Trophoblast cell (in vitro differentiated cells and primary cell): ENCODE measurements around the gene TMBIM1.

Experiments
- DNase-seq, 2 donors: peaks; one replicate each; pipeline ENCODE4 v3.0.0-alpha.2; 2016
- H2AFZ ChIP-seq: 2 replicates; pipeline ENCODE4 v1.6.1; 2013; ENCODE audit warnings: low read length, moderate library complexity, mild to moderate bottlenecking; ENCODE audit not compliant: insufficient read depth, poor library complexity
- H2AK5ac ChIP-seq: 2 replicates; pipeline ENCODE4 v1.6.1; 2013; ENCODE audit warnings: mild to moderate bottlenecking, low read length
- H2BK120ac ChIP-seq: 2 replicates; pipeline ENCODE4 v1.6.1; 2013; ENCODE audit warnings: low read length, mild to moderate bottlenecking, moderate library complexity; ENCODE audit not compliant: insufficient read depth, poor library complexity
- H2BK12ac ChIP-seq: 2 replicates; pipeline ENCODE4 v1.6.1; 2013; ENCODE audit warnings: mild to moderate bottlenecking, low read length, moderate library complexity
- H2BK5ac ChIP-seq: 2 replicates; pipeline ENCODE4 v1.6.1; 2013; ENCODE audit warnings: low read length, low read depth, moderate library complexity, mild to moderate bottlenecking; ENCODE audit not compliant: poor library complexity
- H3K14ac ChIP-seq: 2 replicates; pipeline ENCODE4 v1.6.1; 2013; ENCODE audit warnings: mild to moderate bottlenecking, low read length
- H3K18ac ChIP-seq: 2 replicates; pipeline ENCODE4 v1.6.1; 2013; ENCODE audit warnings: mild to moderate bottlenecking, low read length
- H3K23ac ChIP-seq: 2 replicates; pipeline ENCODE4 v1.6.1; 2013; ENCODE audit warnings: low read length
- H3K27ac ChIP-seq: 2 replicates; pipeline ENCODE4 v1.5.1; 2013; ENCODE audit warnings: low read depth, mild to moderate bottlenecking, inconsistent platforms, low read length, moderate library complexity
- H3K27me3 ChIP-seq: 2 replicates; pipeline ENCODE4 v1.6.1; 2013; ENCODE audit warnings: inconsistent platforms, mild to moderate bottlenecking, low read length, moderate library complexity; ENCODE audit not compliant: insufficient read depth
- H3K36me3 ChIP-seq, 2 experiments: 1 replicate in 1 of 2; 2 replicates in 1 of 2; pipeline ENCODE4 v1.6.1; 2013; ENCODE audit warnings: low read length in 2 of 2, mild to moderate bottlenecking in 2 of 2, moderate library complexity in 1 of 2; ENCODE audit not compliant: insufficient read depth in 2 of 2, control insufficient read depth in 1 of 2
- H3K4ac ChIP-seq: 2 replicates; pipeline ENCODE4 v1.6.1; 2013; ENCODE audit warnings: low read depth, mild to moderate bottlenecking, low read length, moderate library complexity
- H3K4me1 ChIP-seq, 2 experiments: 1 replicate in 1 of 2; 2 replicates in 1 of 2; pipeline ENCODE4 v1.6.1; 2013; ENCODE audit warnings: low read length in 2 of 2, mild to moderate bottlenecking in 2 of 2, moderate library complexity in 1 of 2; ENCODE audit not compliant: insufficient read depth in 2 of 2, control insufficient read depth in 1 of 2
- H3K4me2 ChIP-seq: 2 replicates; pipeline ENCODE4 v1.6.1; 2013; ENCODE audit warnings: inconsistent platforms, mild to moderate bottlenecking, low read length, moderate library complexity
- H3K4me3 ChIP-seq: 2 replicates; pipeline ENCODE4 v1.5.1; 2013; ENCODE audit warnings: mild to moderate bottlenecking, low read depth, low read length, inconsistent platforms
- H3K79me1 ChIP-seq: one replicate; pipeline ENCODE4 v1.6.1; 2013; ENCODE audit warnings: low read length
- H3K79me2 ChIP-seq: 2 replicates; pipeline ENCODE4 v1.6.1; 2013; ENCODE audit warnings: low read length, mild to moderate bottlenecking; ENCODE audit not compliant: control insufficient read depth, insufficient read depth, poor library complexity
- H3K9ac ChIP-seq: 2 replicates; pipeline ENCODE4 v1.6.1; 2013; ENCODE audit warnings: mild to moderate bottlenecking, low read length
- H3K9me3 ChIP-seq: 2 replicates; pipeline ENCODE4 v1.6.1; 2013; ENCODE audit warnings: low read depth, mild to moderate bottlenecking, control low read depth, inconsistent platforms, low read length; ENCODE audit not compliant: insufficient read depth
- H4K12ac ChIP-seq: 2 replicates; pipeline ENCODE4 v1.6.1; 2013; ENCODE audit warnings: low read depth, mild to moderate bottlenecking, low read length, moderate library complexity
- H4K8ac ChIP-seq: 2 replicates; pipeline ENCODE4 v1.6.1; 2013; ENCODE audit warnings: low read depth, mild to moderate bottlenecking, low read length, moderate library complexity
- H4K91ac ChIP-seq: one replicate; pipeline ENCODE4 v1.6.1; 2013; ENCODE audit warnings: low read depth, mild to moderate bottlenecking, low read length, moderate library complexity
- WGBS: extraction: QIAGEN DNeasy Blood & Tissue Kit; methylation state at CpG from one replicate; pipeline ENCODE4 v1.1.7; 2013; ENCODE audit warnings: missing lambda C conversion rate; ENCODE audit not compliant: insufficient read length, insufficient coverage; ENCODE audit errors: extremely low coverage; 5-methylcytosine and 5-hydroxymethylcytosine counted together

Gene TMBIM1

GRCh38 chr2:218262631-218263586 lies 29.4 kb downstream of the TMBIM1 start:
- Histone ChIP-seq H3K79me1 (peaks cover 11% of the 10 kb centered on the region), H2BK120ac (no peak overlapping the region), H3K36me3 (peaks cover 47 to 49% of the 10 kb centered on the region in 2 experiments), H3K79me2 (no peaks in the 10 kb centered on the region), H4K91ac (no peak overlapping the region), H3K27ac (no peak overlapping the region), H3K14ac (no peak overlapping the region), H3K9ac (no peak overlapping the region), H2AK5ac (no peak overlapping the region), H3K27me3 (no peaks in the 10 kb centered on the region), H2BK5ac (no peak overlapping the region), H4K8ac (no peak overlapping the region), H3K18ac (no peak overlapping the region), H4K12ac (no peak overlapping the region), H3K23ac (no peak overlapping the region), H2BK12ac (no peak overlapping the region), H2AFZ (no peak overlapping the region), H3K9me3 (no peaks in the 10 kb centered on the region), H3K4me3 (peak overlapping the region; percentile 12), H3K4me1 (peaks cover 22 to 32% of the 10 kb centered on the region in 2 experiments), H3K4me2 (no peak overlapping the region), H3K4ac (no peak overlapping the region)
- no CpG with 5 or more reads among the region's 39 CpGs for WGBS
- DNase-seq, result no peak

- H3K27ac ChIP-seq, result no peak overlapping the region
- no CpG with 5 or more reads among the region's 6 CpGs for WGBS
Observed at GRCh38 chr2:218262237-218262600, 30.1 kb downstream of the TMBIM1 start.

GRCh38 chr2:218261423-218262236 lies 30.7 kb downstream of the TMBIM1 start:
- peaks cover 39 to 42% of the 10 kb centered on the region in 2 experiments for H3K36me3 ChIP-seq
- H3K18ac ChIP-seq, result no peak overlapping the region
- no peaks in the 10 kb centered on the region for H3K27me3 ChIP-seq
- no peak for DNase-seq
- H2BK120ac ChIP-seq, result no peak overlapping the region
- WGBS, result no CpG with 5 or more reads among the region's 8 CpGs
- no peak overlapping the region for H4K91ac ChIP-seq
- H2BK12ac ChIP-seq, result peak overlapping the region; percentile 32
- no peak overlapping the region for H2BK5ac ChIP-seq
- H3K27ac ChIP-seq, result no peak overlapping the region
- H3K9me3 ChIP-seq, result no peaks in the 10 kb centered on the region
- H3K14ac ChIP-seq, result no peak overlapping the region
- H3K23ac ChIP-seq, result no peak overlapping the region
- H3K4me3 ChIP-seq, result no peak overlapping the region
- H3K4me1 ChIP-seq, result peaks cover 24 to 37% of the 10 kb centered on the region in 2 experiments
- H3K9ac ChIP-seq, result no peak overlapping the region
- H2AFZ ChIP-seq, result no peak overlapping the region
- no peaks in the 10 kb centered on the region for H3K79me2 ChIP-seq
- no peak overlapping the region for H3K4ac ChIP-seq
- no peak overlapping the region for H4K12ac ChIP-seq
- peak overlapping the region; percentile 13 for H4K8ac ChIP-seq
- no peak overlapping the region for H3K4me2 ChIP-seq
- peaks cover 11% of the 10 kb centered on the region for H3K79me1 ChIP-seq
- no peak overlapping the region for H2AK5ac ChIP-seq

More at GRCh38 chr2:218262237-218262600, 30.1 kb downstream of the TMBIM1 start:
- no peaks in the 10 kb centered on the region for H3K27me3 ChIP-seq
- H3K9me3 ChIP-seq, result no peaks in the 10 kb centered on the region
- no peak overlapping the region for H3K4me3 ChIP-seq
- H3K14ac ChIP-seq, result no peak overlapping the region
- peaks cover 24 to 37% of the 10 kb centered on the region in 2 experiments for H3K4me1 ChIP-seq
- no peak overlapping the region for H2BK12ac ChIP-seq
- no peak overlapping the region for H4K8ac ChIP-seq
- no peak overlapping the region for H4K12ac ChIP-seq
- no peaks in the 10 kb centered on the region for H3K79me2 ChIP-seq
- H2AK5ac ChIP-seq, result no peak overlapping the region
- no peak overlapping the region for H3K23ac ChIP-seq
- no peak for DNase-seq
- no peak overlapping the region for H3K9ac ChIP-seq
- H2BK5ac ChIP-seq, result no peak overlapping the region
- H4K91ac ChIP-seq, result no peak overlapping the region
- H3K18ac ChIP-seq, result no peak overlapping the region
- H3K4ac ChIP-seq, result no peak overlapping the region
- H2BK120ac ChIP-seq, result no peak overlapping the region
- peaks cover 41 to 44% of the 10 kb centered on the region in 2 experiments for H3K36me3 ChIP-seq
- H2AFZ ChIP-seq, result no peak overlapping the region
- no peak overlapping the region for H3K4me2 ChIP-seq
- H3K79me1 ChIP-seq, result peaks cover 11% of the 10 kb centered on the region

- Histone ChIP-seq H3K9ac (no peak within 1 kb of the TSS), H2BK120ac (peak within 1 kb of the TSS; percentile 3), H3K9me3 (no peaks in the 10 kb centered on the region), H2AFZ (peak within 1 kb of the TSS; percentile 13), H4K8ac (peak within 1 kb of the TSS; percentile 13), H3K4ac (no peak within 1 kb of the TSS), H3K23ac (no peak within 1 kb of the TSS), H3K79me2 (no peaks in the 10 kb centered on the region), H3K27ac (peak within 1 kb of the TSS; percentile 79), H2BK12ac (peak within 1 kb of the TSS; percentile 32), H3K36me3 (peaks cover 37 to 38% of the 10 kb centered on the region in 2 experiments), H4K91ac (peak within 1 kb of the TSS; percentile 55), H2AK5ac (peak within 1 kb of the TSS; percentile 55), H3K79me1 (peaks cover 11% of the 10 kb centered on the region), H3K4me3 (no peak within 1 kb of the TSS), H3K18ac (peak within 1 kb of the TSS; percentile 38), H3K4me1 (peaks cover 24 to 37% of the 10 kb centered on the region in 2 experiments), H2BK5ac (peak within 1 kb of the TSS; percentile 41), H4K12ac (no peak within 1 kb of the TSS), H3K14ac (peak within 1 kb of the TSS; percentile 3), H3K27me3 (no peaks in the 10 kb centered on the region), H3K4me2 (peak within 1 kb of the TSS; percentile 38)
- DNase-seq, result no peak
- WGBS, result no CpG with 5 or more reads among the region's 10 CpGs
Observed at GRCh38 chr2:218260742-218261422, 31.4 kb downstream of the TMBIM1 start, which contains the start of gene GPBAR1. Gene GPBAR1, plus strand, starts transcription at chr2:218261015. Its CDS starts 1,710 bp downstream, at chr2:218262725.
